GM21529 (cell line): ENCODE results near the gene SELE.
A peak's percentile ranks its signal among the peaks of the same experiment; 100 is the strongest.
"Not testable (repeated sequence)": the region's sequence is repeated elsewhere in the genome, so short reads cannot be mapped to it uniquely, and the experiment has no call there.

ENCODE experiments used
- ATAC-seq: cut with Tn5 transposase; IDR thresholded peaks from one replicate; pipeline ENCODE4 v1.9.1; 2021; ENCODE audit not compliant: unreplicated experiment

Gene SELE

GRCh38 chr1:169724168-169724567 lies 9.7 kb downstream of the SELE start:
- ATAC-seq, result no peak

- ATAC-seq, result no peak
Observed at GRCh38 chr1:169723763-169724162, 10.1 kb downstream of the SELE start.

- no peak for ATAC-seq
Observed at GRCh38 chr1:169722779-169723178, 11.1 kb downstream of the SELE start.

GRCh38 chr1:169715100-169715499 lies 18.8 kb downstream of the SELE start:
- not testable (repeated sequence) for ATAC-seq

GRCh38 chr1:169713090-169713489 lies 20.8 kb downstream of the SELE start:
- not testable (repeated sequence) for ATAC-seq

GRCh38 chr1:169712309-169712631 lies 21.6 kb downstream of the SELE start:
- ATAC-seq, result no peak

- peak; percentile 73 for ATAC-seq
Observed at GRCh38 chr1:169711469-169712308, 22.2 kb downstream of the SELE start, which contains the start of gene SELL. SELL (minus strand) TSS chr1:169711620; CDS start chr1:169711498, 122 bp downstream.

- ATAC-seq, result no peak
Observed at GRCh38 chr1:169708647-169709046, 25.2 kb downstream of the SELE start.

GRCh38 chr1:169707912-169708604 lies 25.8 kb downstream of the SELE start:
- ATAC-seq, result no peak

GRCh38 chr1:169704797-169705196 lies 29.1 kb downstream of the SELE start:
- ATAC-seq, result no peak

- ATAC-seq, result no peak
Observed at GRCh38 chr1:169701261-169702005, 32.4 kb downstream of the SELE start.

GRCh38 chr1:169699707-169700106 lies 34.2 kb downstream of the SELE start:
- ATAC-seq, result no peak

GRCh38 chr1:169698976-169699375 lies 34.9 kb downstream of the SELE start:
- ATAC-seq, result no peak

- peak; percentile 43 for ATAC-seq
Observed at GRCh38 chr1:169697755-169698154, 36.1 kb downstream of the SELE start.

GRCh38 chr1:169696273-169697100 lies 37.4 kb downstream of the SELE start:
- ATAC-seq, result no peak

- ATAC-seq, result peak; percentile 35
Observed at GRCh38 chr1:169694304-169695075, 39.4 kb downstream of the SELE start.

- peak; percentile 37 for ATAC-seq
Observed at GRCh38 chr1:169692756-169693460, 41.0 kb downstream of the SELE start.

GRCh38 chr1:169690489-169690888 lies 43.4 kb downstream of the SELE start:
- no peak for ATAC-seq

- ATAC-seq, result no peak
Observed at GRCh38 chr1:169689395-169689794, 44.5 kb downstream of the SELE start.
